HepG2 (cell line): ENCODE results near the gene NFS1. TPM values are rescaled to one million over a fixed set of nuclear protein-coding genes. Genes with fewer than 3 reads are reported as not detected.

ENCODE experiments used
- ATAC-seq: fragments of 200-7000 bp; cut with Tn5 transposase; 3 replicates; pipeline ENCODE4 v1.9.1; 2020; ENCODE audit warnings: mild to moderate bottlenecking, moderate library complexity
- BruUV-seq: library from RNA; stranded (reverse); fragments of 400-500 nt; replicated peaks from 2 replicates; lab custom pipeline; 2021; lab: Mats Ljungman, UMichigan
- CTCF ChIA-PET: fragments of 300-600 bp; formaldehyde crosslinking; extraction: SDS; loops from one replicate; lab custom pipeline; 2021; ENCODE audit warnings: low total read pairs, inconsistent platforms, low intra/inter-chr PET ratio; lab: Yijun Ruan, JAX
- POLR2A ChIA-PET: fragments of 350-600 bp; sonication (Branson Sonifier 250); formaldehyde crosslinking; loops from one replicate; lab custom pipeline; 2020; ENCODE audit warnings: antibody characterized with exemption, inconsistent platforms; lab: Yijun Ruan, JAX
- DNase-seq: peaks from one replicate; pipeline ENCODE4 v3.0.0-alpha.2; 2015; ENCODE audit warnings: low spot score
- FAIRE-seq: peaks from 3 replicates; lab custom pipeline; 2011; peaks lifted over from hg19 to GRCh38; lab: Jason Lieb, UNC
- H2AFZ ChIP-seq: one replicate; pipeline ENCODE4 v1.6.1; 2011; ENCODE audit warnings: low read length, inconsistent platforms
- H3K27ac ChIP-seq: fragments of 300-600 bp; 3 replicates; pipeline ENCODE4 v1.8.0; 2011; ENCODE audit warnings: mixed run types, mild to moderate bottlenecking, mixed read lengths, low read length, inconsistent platforms; ENCODE audit not compliant: insufficient read depth; ENCODE audit errors: extremely low read length
- H3K27me3 ChIP-seq, 2 experiments: fragments of 200-600 bp in 1 of 2; 2 replicates in 1 of 2; 3 replicates in 1 of 2; pipeline versions ENCODE4 v1.6.0 to v1.8.0; 2011; ENCODE audit warnings: low read length in 2 of 2, mild to moderate bottlenecking in 2 of 2, moderate library complexity in 2 of 2, inconsistent platforms in 1 of 2; ENCODE audit not compliant: insufficient read depth in 2 of 2, control insufficient read depth in 1 of 2
- H3K36me3 ChIP-seq, 2 experiments: fragments of 200-600 bp in 1 of 2; replicated peaks in 1 of 2; 2 replicates in 1 of 2; 3 replicates in 1 of 2; pipeline versions ENCODE4 v1.5.1 to v1.8.0; 2011; ENCODE audit warnings: low read length in 2 of 2, inconsistent platforms in 1 of 2; ENCODE audit not compliant: insufficient read depth in 2 of 2, control insufficient read depth in 1 of 2
- H3K4me1 ChIP-seq: 2 replicates; pipeline ENCODE4 v1.5.1; 2012; ENCODE audit warnings: low read length, inconsistent platforms; ENCODE audit not compliant: insufficient read depth
- H3K4me2 ChIP-seq: 2 replicates; pipeline ENCODE4 v1.6.0; 2011; ENCODE audit warnings: low read depth, low read length, inconsistent platforms
- H3K4me3 ChIP-seq, 3 experiments: fragments of 200-600 bp in 1 of 3; sonication (generic), shearing (Covaris generic) in 1 of 3; replicated peaks in 1 of 3; 2 replicates each; pipeline ENCODE4 v1.5.1; 2011 to 2016; ENCODE audit warnings: low read length in 3 of 3, inconsistent platforms in 2 of 3, low read depth in 2 of 3, mild to moderate bottlenecking in 2 of 3, control low read depth in 1 of 3, mixed read lengths in 1 of 3; ENCODE audit not compliant: insufficient read depth in 1 of 3
- H3K79me2 ChIP-seq: one replicate; pipeline ENCODE4 v1.6.1; 2011; ENCODE audit warnings: low read length, inconsistent platforms; ENCODE audit not compliant: insufficient read depth
- H3K9ac ChIP-seq: 2 replicates; pipeline ENCODE4 v1.6.0; 2011; ENCODE audit warnings: mild to moderate bottlenecking, low read depth, low read length, inconsistent platforms; ENCODE audit not compliant: insufficient read depth
- H3K9me3 ChIP-seq: 2 replicates; pipeline ENCODE4 v1.5.1; 2012; ENCODE audit warnings: mild to moderate bottlenecking, low read length
- H4K20me1 ChIP-seq: 2 replicates; pipeline ENCODE4 v1.6.0; 2011; ENCODE audit warnings: inconsistent platforms, mild to moderate bottlenecking, low read length, moderate library complexity; ENCODE audit not compliant: insufficient read depth
- AGO2 ChIP-seq: fragments of 200-400 bp; formaldehyde crosslinking; optimal IDR thresholded peaks from 2 replicates; pipeline ENCODE3; 2017; ENCODE audit warnings: mild to moderate bottlenecking, low read depth, low read length, moderate library complexity
- CREB1 ChIP-seq, 2 experiments: fragments of 450-650 bp in 1 of 2; IDR thresholded peaks; 2 replicates each; pipeline ENCODE4 v1.6.1; 2016 to 2017; ENCODE audit warnings: control low read depth in 1 of 2, mild to moderate bottlenecking in 1 of 2, missing compliant biosample characterization in 1 of 2, missing genetic modification characterization in 1 of 2
- FOXJ3 ChIP-seq: sonication (generic); formaldehyde crosslinking; IDR thresholded peaks from 2 replicates; pipeline ENCODE4 v1.4.0; 2020; ENCODE audit warnings: missing genetic modification reagents, mild to moderate bottlenecking, borderline replicate concordance
- MAFF ChIP-seq: IDR thresholded peaks from 2 replicates; pipeline ENCODE4 v1.6.1; 2011; ENCODE audit warnings: low read depth, low read length, improper control_type of control experiment
- MAFK ChIP-seq, 2 experiments: IDR thresholded peaks in 1 of 2; conservative IDR thresholded peaks in 1 of 2; 2 replicates each; pipeline ENCODE4 v1.6.1; 2011; ENCODE audit warnings: improper control_type of control experiment in 2 of 2, low read length in 2 of 2
- RBM22 ChIP-seq: fragments of 200-400 bp; formaldehyde crosslinking; optimal IDR thresholded peaks from 2 replicates; pipeline ENCODE3; 2017; ENCODE audit warnings: mild to moderate bottlenecking, low read length, moderate library complexity
- SRSF4 ChIP-seq: fragments of 200-400 bp; formaldehyde crosslinking; IDR thresholded peaks from one replicate; pipeline ENCODE4 v1.6.1; 2018; ENCODE audit warnings: mild to moderate bottlenecking, low read depth, low read length, moderate library complexity; ENCODE audit not compliant: poor library complexity, severe bottlenecking
- ZFP36L1 ChIP-seq: sonication (generic); formaldehyde crosslinking; IDR thresholded peaks from 2 replicates; pipeline ENCODE4 v1.8.0; 2022; ENCODE audit warnings: mild to moderate bottlenecking, missing genetic modification reagents, moderate library complexity
- in situ Hi-C: cut with HindIII; loops from 2 replicates; pipeline ENCODE4 v1.10.0; 2017; ENCODE audit warnings: low pct_unique_long_range_greater_than_20kb; ENCODE audit not compliant: extremely low pct_ligation_motif_present
- intact Hi-C: fragments of 100-400 bp; cut with micrococcal nuclease; formaldehyde crosslinking; loops from one replicate; pipeline ENCODE4 v1.10.0; 2022; ENCODE audit not compliant: unreplicated experiment
- polyA plus RNA-seq, 8 experiments: library from polyadenylated mRNA; depleted of rRNA in 3 of 8; stranded (reverse) in 7 of 8; unstranded in 1 of 8; fragments of >200 nt; fragmentation: Illumina TruSeq in 4 of 8; extraction: Trizol in 4 of 8; gene quantifications; 2 replicates each; pipeline versions ENCODE4 v1.2.1 to v1.2.3, GENCODE V29; 2011 to 2016; ENCODE audit warnings: low read depth in 4 of 8, missing spikeins in 1 of 8, mixed read lengths in 1 of 8; ENCODE audit not compliant: insufficient read depth in 1 of 8
- total RNA-seq, 5 experiments: library from RNA; depleted of rRNA; stranded (reverse); fragments of >200 nt; fragmentation: Illumina TruSeq; extraction: Trizol; gene quantifications; 2 replicates each; pipeline ENCODE4 v1.2.3, GENCODE V29; 2016; ENCODE audit warnings: low read depth in 1 of 5
- TF ChIP-seq, protein P1 (sequence below): sonication (generic); formaldehyde crosslinking; IDR thresholded peaks from 2 replicates; pipeline ENCODE4 v1.5.0; 2020; ENCODE audit warnings: missing genetic modification reagents
- TF ChIP-seq, protein P2 (sequence below): sonication (generic); formaldehyde crosslinking; IDR thresholded peaks from 2 replicates; pipeline ENCODE4 v1.5.0; 2020; ENCODE audit warnings: missing genetic modification reagents
- TF ChIP-seq, protein P3 (sequence below): sonication (generic); formaldehyde crosslinking; conservative IDR thresholded peaks from 2 replicates; pipeline ENCODE4 v1.4.0; 2020; ENCODE audit warnings: mild to moderate bottlenecking, missing genetic modification reagents, moderate library complexity
- TF ChIP-seq, protein P4 (sequence below): sonication (generic); formaldehyde crosslinking; conservative IDR thresholded peaks from 2 replicates; pipeline ENCODE4 v1.4.0; 2020; ENCODE audit warnings: missing genetic modification reagents
- TF ChIP-seq, protein P5 (sequence below): sonication (generic); IDR thresholded peaks from 2 replicates; pipeline ENCODE4 v1.6.1; 2016; ENCODE audit warnings: low read depth, borderline replicate concordance

Gene NFS1
- total and polyA plus RNA-seq, 2 of the 13 experiments (the other 11 are each of a cell fraction or from before 2014, with no cell fraction given) = 65.9 to 88.1 TPM

DNA sequence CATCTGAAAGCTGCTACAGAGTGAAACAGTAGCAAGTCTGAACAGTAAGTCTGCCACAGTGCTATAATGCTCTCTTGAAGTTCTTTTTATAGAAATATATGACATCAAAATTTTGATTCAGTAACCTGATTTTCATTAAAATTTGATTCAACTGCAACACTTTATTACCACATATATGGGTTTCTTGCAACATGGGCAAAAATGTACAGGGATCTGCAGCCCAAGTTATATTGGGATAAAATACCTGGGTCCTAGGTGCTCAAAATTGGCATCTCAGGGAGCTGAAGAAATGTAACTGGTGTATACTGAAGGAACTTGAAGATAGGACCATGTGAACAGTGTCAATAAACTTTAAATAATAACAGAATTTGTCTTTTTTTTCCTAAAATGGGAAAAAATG, 10.9 kb upstream of the NFS1 start:
- no peak for FAIRE-seq
- Histone ChIP-seq H2AFZ (no peak overlapping the region), H4K20me1 (peaks cover 97% of the 10 kb centered on the region), H3K4me3 (no peak overlapping the region), H3K4me1 (no peaks in the 10 kb centered on the region; the same call in 1 of the 2 replicates), H3K9me3 (no peaks in the 10 kb centered on the region), H3K27me3 (no peaks in the 10 kb centered on the region), H3K36me3 (peaks cover 51 to 88% of the 10 kb centered on the region in 2 experiments), H3K79me2 (peaks cover 66% of the 10 kb centered on the region), H3K9ac (no peak overlapping the region), H3K27ac (no peak overlapping the region), H3K4me2 (no peak overlapping the region)
- ChIA-PET CTCF (no interaction called here), POLR2A (interaction anchor here (0.9 to 23.6 kb wide), 4 partner anchors 8 to 256 kb away, joined by 3 to 319 read pairs (median 30); partner anchors contain the start of genes NFS1, RBM39 and ROMO1)
- no peak for ATAC-seq
- in situ Hi-C loops = no loop called here
- DNase-seq = no peak
- TF ChIP-seq, protein P1, sequence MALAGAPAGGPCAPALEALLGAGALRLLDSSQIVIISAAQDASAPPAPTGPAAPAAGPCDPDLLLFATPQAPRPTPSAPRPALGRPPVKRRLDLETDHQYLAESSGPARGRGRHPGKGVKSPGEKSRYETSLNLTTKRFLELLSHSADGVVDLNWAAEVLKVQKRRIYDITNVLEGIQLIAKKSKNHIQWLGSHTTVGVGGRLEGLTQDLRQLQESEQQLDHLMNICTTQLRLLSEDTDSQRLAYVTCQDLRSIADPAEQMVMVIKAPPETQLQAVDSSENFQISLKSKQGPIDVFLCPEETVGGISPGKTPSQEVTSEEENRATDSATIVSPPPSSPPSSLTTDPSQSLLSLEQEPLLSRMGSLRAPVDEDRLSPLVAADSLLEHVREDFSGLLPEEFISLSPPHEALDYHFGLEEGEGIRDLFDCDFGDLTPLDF (CRISPR knock-in tag) = 0 out of 2 replicates have a peak, but pooled peaks have one; percentile 16
- TF ChIP-seq RBM22 (peak; percentile 96), SRSF4 (peak; percentile 39), MAFK (conservative IDR thresholded peaks at IDR 0.05 in 1 of 2, IDR thresholded peaks at IDR 0.05 in 1 of 2; ENCODE audit: low read length in 2 of 2) (peak; percentile 39 to 53; a peak in 2 of 4 replicates), FOXJ3 (CRISPR knock-in tag) (0 out of 2 replicates have a peak, but pooled peaks have one; percentile 27), MAFF (0 out of 2 replicates have a peak, but pooled peaks have one; percentile 22), AGO2 (peak; percentile 12), CREB1 (IDR thresholded peaks at IDR 0.05) (no peak), CREB1 (CRISPR knock-in tag; IDR thresholded peaks at IDR 0.05) (0 out of 2 replicates have a peak, but pooled peaks have one; percentile 19), ZFP36L1 (CRISPR knock-in tag) (0 out of 2 replicates have a peak, but pooled peaks have one; percentile 46)
- TF ChIP-seq, protein P2, sequence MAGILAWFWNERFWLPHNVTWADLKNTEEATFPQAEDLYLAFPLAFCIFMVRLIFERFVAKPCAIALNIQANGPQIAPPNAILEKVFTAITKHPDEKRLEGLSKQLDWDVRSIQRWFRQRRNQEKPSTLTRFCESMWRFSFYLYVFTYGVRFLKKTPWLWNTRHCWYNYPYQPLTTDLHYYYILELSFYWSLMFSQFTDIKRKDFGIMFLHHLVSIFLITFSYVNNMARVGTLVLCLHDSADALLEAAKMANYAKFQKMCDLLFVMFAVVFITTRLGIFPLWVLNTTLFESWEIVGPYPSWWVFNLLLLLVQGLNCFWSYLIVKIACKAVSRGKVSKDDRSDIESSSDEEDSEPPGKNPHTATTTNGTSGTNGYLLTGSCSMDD (CRISPR knock-in tag) = no peak
- TF ChIP-seq, protein P3, sequence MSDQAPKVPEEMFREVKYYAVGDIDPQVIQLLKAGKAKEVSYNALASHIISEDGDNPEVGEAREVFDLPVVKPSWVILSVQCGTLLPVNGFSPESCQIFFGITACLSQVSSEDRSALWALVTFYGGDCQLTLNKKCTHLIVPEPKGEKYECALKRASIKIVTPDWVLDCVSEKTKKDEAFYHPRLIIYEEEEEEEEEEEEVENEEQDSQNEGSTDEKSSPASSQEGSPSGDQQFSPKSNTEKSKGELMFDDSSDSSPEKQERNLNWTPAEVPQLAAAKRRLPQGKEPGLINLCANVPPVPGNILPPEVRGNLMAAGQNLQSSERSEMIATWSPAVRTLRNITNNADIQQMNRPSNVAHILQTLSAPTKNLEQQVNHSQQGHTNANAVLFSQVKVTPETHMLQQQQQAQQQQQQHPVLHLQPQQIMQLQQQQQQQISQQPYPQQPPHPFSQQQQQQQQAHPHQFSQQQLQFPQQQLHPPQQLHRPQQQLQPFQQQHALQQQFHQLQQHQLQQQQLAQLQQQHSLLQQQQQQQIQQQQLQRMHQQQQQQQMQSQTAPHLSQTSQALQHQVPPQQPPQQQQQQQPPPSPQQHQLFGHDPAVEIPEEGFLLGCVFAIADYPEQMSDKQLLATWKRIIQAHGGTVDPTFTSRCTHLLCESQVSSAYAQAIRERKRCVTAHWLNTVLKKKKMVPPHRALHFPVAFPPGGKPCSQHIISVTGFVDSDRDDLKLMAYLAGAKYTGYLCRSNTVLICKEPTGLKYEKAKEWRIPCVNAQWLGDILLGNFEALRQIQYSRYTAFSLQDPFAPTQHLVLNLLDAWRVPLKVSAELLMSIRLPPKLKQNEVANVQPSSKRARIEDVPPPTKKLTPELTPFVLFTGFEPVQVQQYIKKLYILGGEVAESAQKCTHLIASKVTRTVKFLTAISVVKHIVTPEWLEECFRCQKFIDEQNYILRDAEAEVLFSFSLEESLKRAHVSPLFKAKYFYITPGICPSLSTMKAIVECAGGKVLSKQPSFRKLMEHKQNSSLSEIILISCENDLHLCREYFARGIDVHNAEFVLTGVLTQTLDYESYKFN (CRISPR knock-in tag) = no peak
- TF ChIP-seq, protein P4, sequence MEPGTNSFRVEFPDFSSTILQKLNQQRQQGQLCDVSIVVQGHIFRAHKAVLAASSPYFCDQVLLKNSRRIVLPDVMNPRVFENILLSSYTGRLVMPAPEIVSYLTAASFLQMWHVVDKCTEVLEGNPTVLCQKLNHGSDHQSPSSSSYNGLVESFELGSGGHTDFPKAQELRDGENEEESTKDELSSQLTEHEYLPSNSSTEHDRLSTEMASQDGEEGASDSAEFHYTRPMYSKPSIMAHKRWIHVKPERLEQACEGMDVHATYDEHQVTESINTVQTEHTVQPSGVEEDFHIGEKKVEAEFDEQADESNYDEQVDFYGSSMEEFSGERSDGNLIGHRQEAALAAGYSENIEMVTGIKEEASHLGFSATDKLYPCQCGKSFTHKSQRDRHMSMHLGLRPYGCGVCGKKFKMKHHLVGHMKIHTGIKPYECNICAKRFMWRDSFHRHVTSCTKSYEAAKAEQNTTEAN (CRISPR knock-in tag) = 0 out of 2 replicates have a peak, but pooled peaks have one; percentile 1
- TF ChIP-seq, protein P5, sequence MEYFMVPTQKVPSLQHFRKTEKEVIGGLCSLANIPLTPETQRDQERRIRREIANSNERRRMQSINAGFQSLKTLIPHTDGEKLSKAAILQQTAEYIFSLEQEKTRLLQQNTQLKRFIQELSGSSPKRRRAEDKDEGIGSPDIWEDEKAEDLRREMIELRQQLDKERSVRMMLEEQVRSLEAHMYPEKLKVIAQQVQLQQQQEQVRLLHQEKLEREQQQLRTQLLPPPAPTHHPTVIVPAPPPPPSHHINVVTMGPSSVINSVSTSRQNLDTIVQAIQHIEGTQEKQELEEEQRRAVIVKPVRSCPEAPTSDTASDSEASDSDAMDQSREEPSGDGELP = no peak
- BruUV-seq = no TSS peak
- intact Hi-C loops = no loop called here
